GM10248 (cell line): ENCODE results near the gene TFPT.

Experiments used
- CTCF ChIA-PET: fragments of 300-600 bp; sonication (Branson Sonifier 250); formaldehyde crosslinking; extraction: SDS; loops from one replicate; lab custom pipeline; 2021; ENCODE audit warnings: antibody characterized with exemption; lab: Yijun Ruan, JAX
- POLR2A ChIA-PET: fragments of 350-650 bp; sonication (Branson Sonifier 250); formaldehyde crosslinking; extraction: SDS; loops from one replicate; lab custom pipeline; 2020; ENCODE audit warnings: antibody characterized with exemption; lab: Yijun Ruan, JAX
- DNase-seq: peaks from one replicate; pipeline ENCODE4 v3.0.0; 2012; ENCODE audit errors: extremely low spot score
- CTCF ChIP-seq: IDR thresholded peaks from 2 replicates; pipeline ENCODE4 v1.5.1; 2012; ENCODE audit warnings: mild to moderate bottlenecking, low read depth; ENCODE audit errors: extremely low read depth, missing control alignments, control extremely low read depth

The TFPT gene

DNA sequence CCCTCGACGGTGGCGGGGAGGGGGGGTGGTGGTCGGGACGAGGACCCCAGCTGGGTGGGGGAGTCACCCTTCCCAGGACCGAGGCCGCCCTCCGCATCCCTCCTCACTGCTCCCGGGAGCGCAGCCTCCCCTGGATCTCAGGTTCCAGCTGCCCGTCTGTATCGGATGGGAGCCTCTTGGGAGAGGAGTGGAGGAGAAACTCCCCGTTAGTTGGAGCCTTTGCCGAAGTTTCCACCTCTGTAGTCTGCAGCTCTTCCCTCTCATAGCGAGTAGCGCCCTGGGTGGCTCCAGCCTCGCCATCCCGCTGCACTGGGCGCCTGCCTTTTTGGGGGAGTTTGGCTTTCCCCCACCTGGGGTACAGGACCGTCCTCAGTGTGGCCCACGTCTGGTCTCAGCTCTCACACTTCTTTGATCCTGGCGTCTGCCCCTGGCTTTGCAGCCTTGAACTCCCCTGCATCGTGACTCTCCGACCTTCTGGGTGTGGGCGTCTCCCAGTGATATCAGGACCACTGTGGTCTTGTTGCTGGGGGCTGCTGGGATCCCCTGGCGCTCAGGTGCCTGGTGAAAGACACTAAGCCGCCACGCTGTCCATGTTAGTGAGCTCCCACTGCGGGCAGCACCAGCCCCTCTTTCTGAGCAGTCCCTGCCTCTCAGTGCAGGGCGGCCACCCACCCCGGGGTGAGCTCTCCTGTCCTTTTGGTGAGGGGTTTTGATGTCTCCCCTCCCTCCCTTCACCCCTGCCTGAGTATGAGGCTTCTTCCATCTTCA lies 23.2 kb upstream of the TFPT start:
- CTCF ChIA-PET, result interaction anchor here (0.8 to 1.4 kb wide), 3 partner anchors 19 to 94 kb away, joined by 3 to 4 read pairs (median 3); partner anchors contain the start of gene LENG1
- no peak for DNase-seq
- TF ChIP-seq CTCF, result no peak
- POLR2A ChIA-PET, result interaction anchor here (0.6 to 1.6 kb wide), 2 partner anchors 51 to 72 kb away, joined by 4 to 5 read pairs; partner anchors contain the start of gene MBOAT7

- peak; percentile 40 for DNase-seq
- no peak for TF ChIP-seq CTCF
- POLR2A ChIA-PET, result interaction anchor here (0.6 to 1.7 kb wide), 11 partner anchors 13 to 311 kb away, joined by 4 to 18 read pairs (median 7); partner anchors contain the start of genes LENG1, LENG8, MBOAT7 and MYADM
- CTCF ChIA-PET, result interaction anchor here (0.9 to 1.5 kb wide), 5 partner anchors 9 to 33 kb away, joined by 3 to 12 read pairs (median 3); partner anchors contain the start of genes LENG1, PRPF31 and TFPT
Measured at GRCh38 chr19:54137699-54138488, 22.4 kb upstream of the TFPT start, which contains the start of gene CNOT3. CNOT3 (plus strand) TSS chr19:54137762; CDS start chr19:54142979, 5,217 bp downstream.

DNA sequence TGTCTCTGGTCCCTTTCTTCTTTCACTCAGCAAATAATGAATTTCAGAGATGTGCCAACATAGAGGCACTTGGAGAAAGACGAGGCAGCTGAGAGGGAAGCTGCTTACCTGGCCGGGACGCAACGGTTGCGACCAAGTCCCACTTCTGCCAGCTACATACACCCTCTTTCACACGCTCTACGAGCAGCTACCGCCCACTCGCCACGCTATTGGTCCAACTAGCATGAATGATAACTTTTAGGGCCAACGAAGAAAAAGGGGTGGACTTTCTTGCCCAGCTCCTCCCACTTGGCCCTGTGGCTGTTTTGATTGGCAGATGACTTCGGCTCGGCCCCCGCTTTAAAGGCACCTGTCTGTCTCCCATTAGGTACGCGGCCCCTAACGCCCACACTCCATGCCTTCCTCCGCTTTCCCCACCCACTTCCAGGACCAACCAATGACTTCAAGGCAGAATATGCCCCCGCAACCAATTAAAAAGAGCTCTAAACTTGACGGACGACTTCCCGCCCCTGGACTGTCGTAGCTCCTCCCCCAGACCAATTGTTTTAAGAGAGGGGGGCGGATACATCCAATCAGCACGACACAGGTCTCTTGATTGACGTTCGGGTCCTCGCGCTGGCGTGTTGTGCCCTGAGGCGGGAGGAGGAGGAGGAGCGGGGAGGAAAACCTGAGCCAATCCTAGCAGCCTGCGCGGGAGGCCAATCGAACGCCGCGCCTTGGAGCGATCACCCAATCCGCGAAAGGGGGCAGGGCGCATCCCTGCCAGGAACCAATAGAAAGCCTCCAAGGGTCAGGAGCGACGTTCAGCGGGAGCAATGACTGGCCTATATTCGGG lies 21.6 kb upstream of the TFPT start:
- ChIA-PET POLR2A (interaction anchor here (0.7 to 1.7 kb wide), 13 partner anchors 11 to 1262 kb away, joined by 3 to 18 read pairs (median 5); partner anchors contain the start of genes LENG1, LENG8, MBOAT7 and MYADM), CTCF (interaction anchor here (0.6 to 1.5 kb wide), 9 partner anchors 8 to 942 kb away, joined by 3 to 12 read pairs (median 3); partner anchors contain the start of genes LENG1, PRPF31 and TFPT)
- no peak for TF ChIP-seq CTCF
- peak; percentile 97 for DNase-seq

DNA sequence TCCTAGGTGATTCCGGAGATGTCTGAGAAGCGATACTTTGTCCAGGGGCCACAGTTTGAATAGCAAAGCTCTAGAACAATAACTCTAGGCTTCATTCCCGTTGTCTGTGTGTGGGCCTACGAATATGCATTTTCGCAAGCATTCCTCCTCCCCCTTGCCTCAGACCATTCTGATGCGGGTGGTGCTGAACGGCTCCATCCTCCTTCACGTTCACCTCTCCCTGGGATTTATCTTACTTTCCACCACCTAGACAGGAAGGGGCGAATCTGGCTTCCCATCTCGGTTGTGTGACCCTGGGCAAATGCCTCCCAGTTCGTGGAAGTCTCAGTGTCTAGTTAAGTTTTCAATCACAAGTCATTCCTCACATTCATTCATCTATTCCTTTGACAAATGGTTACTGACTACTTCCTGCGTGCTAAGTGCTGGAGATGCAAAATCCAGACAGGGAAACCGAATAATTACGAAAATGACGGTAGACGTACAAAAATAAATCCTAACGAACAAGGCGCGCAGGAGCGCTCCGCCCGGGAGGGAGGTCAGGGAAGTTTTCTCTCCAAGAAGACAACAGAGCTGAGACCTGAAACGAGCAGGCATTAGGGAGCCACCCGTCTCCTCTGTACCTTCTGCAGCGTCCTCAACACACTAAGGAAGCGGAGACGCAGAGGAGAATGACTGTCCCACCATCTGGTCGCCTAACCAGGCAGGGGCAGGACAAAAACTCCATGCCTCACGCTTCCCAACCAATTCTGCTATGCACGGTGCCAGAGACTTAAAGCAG lies 20.8 kb upstream of the TFPT start:
- DNase-seq, result no peak
- POLR2A ChIA-PET, result interaction anchor here (0.6 to 1.7 kb wide), 13 partner anchors 14 to 1263 kb away, joined by 3 to 18 read pairs (median 5); partner anchors contain the start of genes LENG1, LENG8, MBOAT7 and MYADM
- no peak for TF ChIP-seq CTCF
- CTCF ChIA-PET, result interaction anchor here (0.7 to 1.5 kb wide), 5 partner anchors 21 to 941 kb away, joined by 3 to 12 read pairs (median 3); partner anchors contain the start of genes LENG1, PRPF31 and TFPT

DNA sequence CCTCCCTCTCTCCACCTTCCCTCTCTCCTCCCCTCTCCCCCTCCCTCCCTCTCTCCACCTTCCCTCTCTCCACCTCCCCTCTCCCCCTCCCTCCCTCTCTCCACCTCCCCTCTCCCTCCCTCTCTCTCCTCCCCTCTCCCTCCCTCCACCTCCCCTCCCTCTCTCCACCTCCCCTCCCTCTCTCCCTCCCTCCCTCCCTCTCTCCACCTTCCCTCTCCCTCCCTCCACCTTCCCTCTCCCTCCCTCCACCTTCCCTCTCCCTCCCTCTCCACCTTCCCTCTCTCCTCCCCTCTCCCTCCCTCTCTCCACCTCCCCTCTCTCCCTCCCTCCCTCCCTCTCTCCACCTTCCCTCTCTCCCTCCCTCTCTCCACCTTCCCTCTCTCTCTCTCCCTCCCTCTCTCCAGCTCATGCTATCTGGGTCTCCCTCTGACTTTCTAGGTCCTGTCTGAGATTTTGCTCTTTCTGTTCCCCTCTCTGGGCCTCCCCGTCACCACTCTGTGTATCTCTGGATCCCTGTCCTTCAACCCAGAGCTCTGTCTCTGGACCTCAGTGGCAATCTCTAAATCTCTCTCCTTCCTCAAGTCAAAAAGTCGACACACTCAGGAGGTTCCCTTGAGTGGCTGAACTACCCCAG lies 18.6 kb upstream of the TFPT start:
- CTCF ChIA-PET, result no interaction called here
- POLR2A ChIA-PET, result no interaction called here
- no peak for TF ChIP-seq CTCF

More for the DNA sequence above, 18.6 kb upstream of the TFPT start:
- no peak for DNase-seq
